Esophagus squamous epithelium (tissue), 5 donors: ENCODE measurements around the gene RGS17. TPM values are rescaled to one million over a fixed set of nuclear protein-coding genes. Genes with fewer than 3 reads are reported as not detected.

Experiments used
- DNase-seq: peaks from one replicate; lab custom pipeline; 2025; lab: John Stamatoyannopoulos, UW
- H3K27ac ChIP-seq, 4 donors: fragments of 200-600 bp; sonication (generic); one replicate each; pipeline ENCODE4 v1.5.1; 2016 to 2019; ENCODE audit warnings: mild to moderate bottlenecking in 1 of 4
- H3K27me3 ChIP-seq, 4 donors: fragments of 200-600 bp; sonication (generic); 1 replicate in 3 of 4; 2 replicates in 1 of 4; pipeline versions ENCODE4 v1.5.1 to v1.6.0; 2017 to 2021; ENCODE audit warnings: antibody characterized with exemption in 1 of 4
- H3K36me3 ChIP-seq, 3 donors: fragments of 200-600 bp; sonication (generic); one replicate each; pipeline ENCODE4 v1.5.1; 2016 to 2019
- H3K4me1 ChIP-seq, 3 donors: fragments of 200-600 bp; sonication (generic); one replicate each; pipeline ENCODE4 v1.5.1; 2017 to 2019
- H3K4me3 ChIP-seq, 4 donors: fragments of 200-600 bp; sonication (generic); 1 replicate in 3 of 4; 2 replicates in 1 of 4; pipeline ENCODE4 v1.5.1; 2016 to 2019; ENCODE audit warnings: mild to moderate bottlenecking in 2 of 4, moderate library complexity in 1 of 4
- H3K9me3 ChIP-seq, 3 donors: fragments of 200-600 bp; sonication (generic); one replicate each; pipeline ENCODE4 v1.5.1; 2016 to 2019
- CTCF ChIP-seq, 6 experiments: fragments of 450-650 bp in 4 of 6; fragments of 200-600 bp in 2 of 6; sonication (generic) in 2 of 6; IDR thresholded peaks; one replicate each; pipeline ENCODE4 v1.5.1; 2016 to 2019; ENCODE audit warnings: antibody characterized with exemption in 6 of 6, mild to moderate bottlenecking in 4 of 6, moderate library complexity in 4 of 6
- POLR2A ChIP-seq, 4 donors: fragments of 450-650 bp; IDR thresholded peaks; one replicate each; pipeline ENCODE4 v1.6.1; 2017; ENCODE audit warnings: antibody characterized with exemption in 4 of 4, mild to moderate bottlenecking in 4 of 4, moderate library complexity in 3 of 4
- WGBS, 2 donors: methylation state at CpG; one replicate each; pipeline ENCODE4 v1.1.5; 2018; 5-methylcytosine and 5-hydroxymethylcytosine counted together
- intact Hi-C: fragments of 100-400 bp; cut with DNase I; formaldehyde crosslinking; loops from one replicate; pipeline ENCODE4 v1.15.0; 2022
- total RNA-seq, 4 donors: library from RNA; depleted of rRNA; stranded (reverse); fragments of >200 nt; gene quantifications; one replicate each; pipeline ENCODE4 v1.1.0, GENCODE V29; 2016
- donor health status: DM: yes; HTN: yes; CAD: no.

RGS17 gene
- total RNA-seq, 4 donors from 2014 or later: 0.19 to 1.8 (median 0.48) TPM

GRCh38 chr6:153056308-153056707 is 74.8 kb downstream of the RGS17 start:
- WGBS, 2 donors: 52 to 69% methylated on average over 2 of the region's 2 CpGs
- H3K4me3 ChIP-seq: no peak overlapping the region
- intact Hi-C loops: no loop called here

GRCh38 chr6:153051801-153052200 is 79.3 kb downstream of the RGS17 start:
- TF ChIP-seq CTCF (IDR thresholded peaks at IDR 0.05): no peak
- TF ChIP-seq POLR2A (IDR thresholded peaks at IDR 0.05): no peak
- Histone ChIP-seq H3K4me3 (no peak overlapping the region), H3K36me3 (no peaks in the 10 kb centered on the region), H3K4me1 (no peaks in the 10 kb centered on the region), H3K27me3 (no peaks in the 10 kb centered on the region), H3K27ac (no peak overlapping the region), H3K9me3 (no peaks in the 10 kb centered on the region)
- no peak for DNase-seq
- intact Hi-C loops: no loop called here

More at GRCh38 chr6:153056308-153056707, 74.8 kb downstream of the RGS17 start:
- Histone ChIP-seq H3K27ac (no peak overlapping the region), H3K36me3 (no peaks in the 10 kb centered on the region), H3K4me1 (no peaks in the 10 kb centered on the region), H3K9me3 (no peaks in the 10 kb centered on the region), H3K27me3 (no peaks in the 10 kb centered on the region)
- DNase-seq: no peak
- no peak for TF ChIP-seq CTCF (IDR thresholded peaks at IDR 0.05)
- TF ChIP-seq POLR2A (IDR thresholded peaks at IDR 0.05): no peak

- peaks cover 0 to 10% (median 0%) of the 10 kb centered on the region in 3 donors for H3K4me1 ChIP-seq
- 89 to 90% methylated on average over 3 of the region's 3 CpGs for WGBS, 2 donors
- no peaks in the 10 kb centered on the region for H3K36me3 ChIP-seq
- H3K27ac ChIP-seq: peak overlapping the region in 1 of 4 donors; percentile 26
- no peaks in the 10 kb centered on the region for H3K9me3 ChIP-seq
- no peak for DNase-seq
- H3K4me3 ChIP-seq: no peak overlapping the region
- intact Hi-C loops: no loop called here
- no peak for TF ChIP-seq CTCF (IDR thresholded peaks at IDR 0.05)
- no peak for TF ChIP-seq POLR2A (IDR thresholded peaks at IDR 0.05)
- no peaks in the 10 kb centered on the region for H3K27me3 ChIP-seq
Measured at GRCh38 chr6:153048631-153049030, 82.5 kb downstream of the RGS17 start.

- no peak for DNase-seq
- Histone ChIP-seq H3K9me3 (no peaks in the 10 kb centered on the region), H3K4me1 (peaks cover 0 to 11% (median 0%) of the 10 kb centered on the region in 3 donors), H3K27ac (no peak overlapping the region), H3K4me3 (no peak overlapping the region), H3K27me3 (no peaks in the 10 kb centered on the region), H3K36me3 (no peaks in the 10 kb centered on the region)
- TF ChIP-seq CTCF (IDR thresholded peaks at IDR 0.05): no peak
- no peak for TF ChIP-seq POLR2A (IDR thresholded peaks at IDR 0.05)
- intact Hi-C loops: no loop called here
- WGBS, 2 donors: 36 to 61% methylated on average over 2 of the region's 2 CpGs
Measured at GRCh38 chr6:153047386-153047785, 83.7 kb downstream of the RGS17 start.

- no peaks in the 10 kb centered on the region for H3K27me3 ChIP-seq
- no peak overlapping the region for H3K4me3 ChIP-seq
- H3K9me3 ChIP-seq: no peaks in the 10 kb centered on the region
- no peak for DNase-seq
- intact Hi-C loops: no loop called here
- no peak overlapping the region for H3K27ac ChIP-seq
- peaks cover 0 to 11% (median 0%) of the 10 kb centered on the region in 3 donors for H3K4me1 ChIP-seq
- H3K36me3 ChIP-seq: no peaks in the 10 kb centered on the region
- no peak for TF ChIP-seq CTCF (IDR thresholded peaks at IDR 0.05)
- TF ChIP-seq POLR2A (IDR thresholded peaks at IDR 0.05): no peak
Measured at GRCh38 chr6:153045271-153045670, 85.8 kb downstream of the RGS17 start.
